ENCODE data around the gene EPB41. TPM values are rescaled to one million over a fixed set of nuclear protein-coding genes. Genes with fewer than 3 reads are reported as not detected.
"Not testable (repeated sequence)": the region's sequence is repeated elsewhere in the genome, so short reads cannot be mapped to it uniquely, and the experiment has no call there.

EPB41 gene
- total RNA-seq, 1 donor from 2014 or later, result 37.6 TPM

DNA sequence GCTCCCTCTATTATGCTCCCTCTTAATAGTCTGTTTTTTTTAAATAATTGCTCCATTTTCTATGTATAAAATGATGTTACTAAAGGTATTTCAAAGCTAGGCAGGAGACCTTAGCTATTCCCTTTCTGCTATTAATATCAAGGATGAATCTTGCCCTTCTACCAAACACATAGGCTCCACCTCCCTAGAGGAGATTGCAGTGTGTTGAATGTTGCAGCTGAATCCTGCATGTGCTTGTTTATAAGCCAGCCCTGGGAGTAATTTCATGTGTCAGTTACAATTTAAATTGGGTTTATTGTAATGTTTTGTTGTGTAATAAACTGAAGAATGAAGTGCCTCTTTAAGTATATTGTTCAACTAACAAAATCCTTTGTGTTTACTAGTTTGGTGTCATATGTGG lies 143.3 kb downstream of the EPB41 start:
- H3K4me1 ChIP-seq (ENCODE audit: control insufficient read depth in 3 of 3, insufficient read depth in 3 of 3, low read length in 3 of 3), result no peaks in the 10 kb centered on the region
- no peak overlapping the region for H3K4me3 ChIP-seq (ENCODE audit: low read length in 3 of 3)
- no peak overlapping the region for H3K27ac ChIP-seq (ENCODE audit: low read depth, low read length)
- no peaks in the 10 kb centered on the region for H3K9me3 ChIP-seq (ENCODE audit: control insufficient read depth in 3 of 3, low read length in 3 of 3)
- H3K27me3 ChIP-seq (ENCODE audit: control insufficient read depth in 3 of 3, insufficient read depth in 3 of 3, low read length in 3 of 3), result no peaks in the 10 kb centered on the region
- H3K9ac ChIP-seq (ENCODE audit: low read depth in 1 of 3, low read length in 3 of 3), result no peak overlapping the region
- peaks cover 0 to 5% (median 0%) of the 10 kb centered on the region in 3 donors for H3K36me3 ChIP-seq (ENCODE audit: control insufficient read depth in 3 of 3, insufficient read depth in 3 of 3, low read length in 3 of 3)

DNA sequence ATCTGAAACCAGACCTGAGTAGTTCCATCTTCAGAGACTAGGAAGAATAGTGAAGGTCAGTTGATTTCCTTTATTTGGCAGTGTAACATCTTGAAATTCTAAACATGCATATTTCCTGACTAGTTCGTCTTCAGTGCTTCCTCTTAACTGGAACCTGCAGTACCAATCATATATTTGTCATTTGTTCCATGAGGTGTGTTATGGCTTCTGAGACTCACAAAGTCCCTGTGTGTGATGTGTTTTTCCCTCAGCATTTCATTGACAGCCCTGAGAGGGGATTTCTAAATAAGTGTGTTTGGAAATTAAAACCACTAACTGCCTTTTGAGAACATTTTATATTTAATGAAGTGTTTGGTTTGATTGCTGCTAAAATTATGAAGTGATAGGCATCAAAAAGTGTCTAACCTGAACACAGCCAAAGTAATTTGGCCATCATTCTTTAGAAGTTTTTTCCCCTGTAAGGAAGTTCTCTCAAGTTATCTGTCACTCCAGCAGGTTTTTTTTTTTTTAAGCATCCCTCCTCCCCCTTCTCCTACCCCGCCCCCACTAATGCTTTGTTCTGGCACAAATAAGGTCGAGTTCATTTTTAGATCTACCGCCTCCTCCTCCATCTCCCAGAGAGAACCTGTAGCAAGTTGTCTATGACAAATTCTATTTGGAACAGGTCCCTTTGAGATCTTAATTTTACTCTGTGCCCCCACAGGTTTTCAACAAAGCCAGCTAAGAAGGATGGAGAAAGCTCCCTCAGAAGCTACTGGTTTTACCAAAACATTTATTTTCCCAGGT lies 148.0 kb downstream of the EPB41 start:
- Histone ChIP-seq H3K4me1 (ENCODE audit: control insufficient read depth in 3 of 3, insufficient read depth in 3 of 3, low read length in 3 of 3) (no peaks in the 10 kb centered on the region), H3K27me3 (ENCODE audit: control insufficient read depth in 3 of 3, insufficient read depth in 3 of 3, low read length in 3 of 3) (no peaks in the 10 kb centered on the region), H3K36me3 (ENCODE audit: control insufficient read depth in 3 of 3, insufficient read depth in 3 of 3, low read length in 3 of 3) (peaks cover 2 to 7% (median 3%) of the 10 kb centered on the region in 3 donors), H3K4me3 (ENCODE audit: low read length in 3 of 3) (no peak overlapping the region), H3K9me3 (ENCODE audit: control insufficient read depth in 3 of 3, low read length in 3 of 3) (no peaks in the 10 kb centered on the region), H3K27ac (ENCODE audit: low read depth, low read length) (no peak overlapping the region), H3K9ac (ENCODE audit: low read depth in 1 of 3, low read length in 3 of 3) (no peak overlapping the region)

DNA sequence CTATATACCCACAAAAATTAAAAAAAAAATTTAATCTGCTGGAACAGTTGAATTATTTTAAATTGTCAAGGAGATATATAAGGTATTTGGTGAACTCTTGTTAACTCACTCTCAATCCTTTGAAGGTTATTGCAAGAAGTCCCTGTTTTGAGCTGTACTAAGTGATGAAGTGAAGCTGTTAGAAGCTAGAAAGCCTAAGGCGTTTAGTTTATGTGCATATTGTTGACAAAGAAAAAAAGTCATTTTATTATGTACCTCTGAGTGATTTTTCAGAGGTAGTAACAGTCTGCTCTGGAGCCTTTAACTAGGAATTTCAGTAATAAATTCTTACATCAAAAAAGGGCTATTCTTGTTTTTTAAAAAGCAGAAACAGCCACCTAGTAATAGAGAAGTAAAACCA lies 149.7 kb downstream of the EPB41 start:
- H3K36me3 ChIP-seq (ENCODE audit: control insufficient read depth in 3 of 3, insufficient read depth in 3 of 3, low read length in 3 of 3), result peaks cover 2 to 7% (median 3%) of the 10 kb centered on the region in 3 donors
- H3K27ac ChIP-seq (ENCODE audit: low read depth, low read length), result no peak overlapping the region
- no peak overlapping the region for H3K9ac ChIP-seq (ENCODE audit: low read depth in 1 of 3, low read length in 3 of 3)
- no peaks in the 10 kb centered on the region for H3K9me3 ChIP-seq (ENCODE audit: control insufficient read depth in 3 of 3, low read length in 3 of 3)
- no peaks in the 10 kb centered on the region for H3K27me3 ChIP-seq (ENCODE audit: control insufficient read depth in 3 of 3, insufficient read depth in 3 of 3, low read length in 3 of 3)
- H3K4me3 ChIP-seq (ENCODE audit: low read length in 3 of 3), result no peak overlapping the region
- no peaks in the 10 kb centered on the region for H3K4me1 ChIP-seq (ENCODE audit: control insufficient read depth in 3 of 3, insufficient read depth in 3 of 3, low read length in 3 of 3)

DNA sequence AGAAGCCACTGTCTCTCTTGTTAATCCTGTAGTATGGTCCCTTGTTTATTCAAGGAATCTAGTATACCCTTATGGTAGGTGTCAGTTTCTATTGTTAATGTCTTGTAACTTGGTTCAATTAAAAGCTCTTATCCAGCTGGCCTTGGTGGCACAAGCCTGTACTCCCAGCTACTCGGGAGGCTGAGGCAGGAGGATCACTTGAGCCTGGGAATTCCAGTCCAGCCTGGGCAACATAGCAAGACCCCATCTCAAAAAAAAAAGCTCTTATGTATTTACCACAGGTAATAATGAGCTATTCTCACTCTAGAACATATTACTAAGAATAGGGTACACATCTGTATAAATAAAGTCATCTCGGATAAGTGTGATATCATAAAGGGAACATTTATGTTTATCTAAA lies 162.8 kb downstream of the EPB41 start:
- Histone ChIP-seq H3K27me3 (ENCODE audit: control insufficient read depth in 3 of 3, insufficient read depth in 3 of 3, low read length in 3 of 3) (no peaks in the 10 kb centered on the region), H3K36me3 (ENCODE audit: control insufficient read depth in 3 of 3, insufficient read depth in 3 of 3, low read length in 3 of 3) (no peaks in the 10 kb centered on the region), H3K4me3 (ENCODE audit: low read length in 3 of 3) (no peak overlapping the region), H3K9ac (ENCODE audit: low read depth in 1 of 3, low read length in 3 of 3) (no peak overlapping the region), H3K27ac (ENCODE audit: low read depth, low read length) (no peak overlapping the region), H3K4me1 (ENCODE audit: control insufficient read depth in 3 of 3, insufficient read depth in 3 of 3, low read length in 3 of 3) (no peaks in the 10 kb centered on the region), H3K9me3 (ENCODE audit: control insufficient read depth in 3 of 3, low read length in 3 of 3) (no peaks in the 10 kb centered on the region)

DNA sequence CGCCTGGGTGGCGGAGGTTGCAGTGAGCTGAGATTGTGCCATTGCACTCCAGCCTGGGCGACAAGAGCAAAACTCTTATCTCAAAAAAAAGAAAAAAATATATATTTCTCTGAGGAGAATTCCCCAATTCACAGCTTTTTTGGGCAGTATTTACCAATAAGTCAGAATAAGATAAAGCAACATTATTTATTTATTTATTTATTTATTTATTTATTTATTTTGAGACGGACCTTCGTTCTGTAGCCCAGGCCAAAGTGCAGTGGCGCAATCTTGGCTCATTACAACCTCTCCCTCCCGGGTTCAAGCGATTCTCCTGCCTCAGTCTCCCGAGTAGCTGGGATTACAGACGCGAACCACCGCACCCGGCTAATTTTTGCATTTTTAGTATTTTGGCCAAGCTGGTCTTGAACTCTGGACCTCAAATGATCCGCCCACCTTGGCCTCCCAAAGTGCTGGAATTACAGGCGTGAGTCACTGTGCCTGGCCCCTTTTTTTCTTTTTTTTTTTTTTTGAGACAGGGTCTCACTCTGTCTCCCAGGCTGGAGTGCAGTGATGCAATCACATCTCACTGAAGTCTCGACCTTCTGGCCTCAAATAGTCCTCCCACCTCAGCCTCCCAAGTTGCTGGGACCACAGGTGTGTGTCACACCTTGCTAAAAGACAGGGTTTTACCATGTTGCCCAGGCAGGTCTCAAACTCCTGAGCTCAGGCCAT lies 165.7 kb downstream of the EPB41 start:
- H3K27ac ChIP-seq (ENCODE audit: low read depth, low read length); H3K4me1 ChIP-seq (ENCODE audit: control insufficient read depth in 3 of 3, insufficient read depth in 3 of 3, low read length in 3 of 3); H3K4me3 ChIP-seq (ENCODE audit: low read length in 3 of 3); H3K9ac ChIP-seq (ENCODE audit: low read depth in 1 of 3, low read length in 3 of 3); H3K9me3 ChIP-seq (ENCODE audit: control insufficient read depth in 3 of 3, low read length in 3 of 3); H3K36me3 ChIP-seq (ENCODE audit: control insufficient read depth in 3 of 3, insufficient read depth in 3 of 3, low read length in 3 of 3); H3K27me3 ChIP-seq (ENCODE audit: control insufficient read depth in 3 of 3, insufficient read depth in 3 of 3, low read length in 3 of 3): not testable (repeated sequence)

DNA sequence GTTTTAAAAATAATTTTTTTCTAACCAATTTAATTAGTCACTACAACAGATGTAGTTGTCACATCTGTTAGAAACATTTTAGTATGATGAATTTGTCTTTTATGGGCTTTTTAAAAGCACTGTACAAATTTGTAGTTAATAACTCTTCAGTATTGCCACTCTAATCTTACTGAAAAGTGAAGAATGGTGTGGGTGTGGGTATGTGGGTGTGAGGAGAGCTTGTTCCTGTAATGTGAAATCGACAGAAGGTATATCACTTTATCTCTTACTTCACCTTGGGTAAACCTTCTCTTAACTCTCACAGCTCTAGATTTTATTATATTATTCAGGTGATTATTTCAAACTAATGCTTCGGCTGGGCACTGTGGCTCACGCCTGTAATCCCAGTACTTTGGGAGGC lies 166.8 kb downstream of the EPB41 start:
- Histone ChIP-seq H3K4me3 (ENCODE audit: low read length in 3 of 3) (no peak overlapping the region), H3K9ac (ENCODE audit: low read depth in 1 of 3, low read length in 3 of 3) (no peak overlapping the region), H3K9me3 (ENCODE audit: control insufficient read depth in 3 of 3, low read length in 3 of 3) (no peaks in the 10 kb centered on the region), H3K36me3 (ENCODE audit: control insufficient read depth in 3 of 3, insufficient read depth in 3 of 3, low read length in 3 of 3) (no peaks in the 10 kb centered on the region), H3K27me3 (ENCODE audit: control insufficient read depth in 3 of 3, insufficient read depth in 3 of 3, low read length in 3 of 3) (no peaks in the 10 kb centered on the region), H3K4me1 (ENCODE audit: control insufficient read depth in 3 of 3, insufficient read depth in 3 of 3, low read length in 3 of 3) (no peaks in the 10 kb centered on the region), H3K27ac (ENCODE audit: low read depth, low read length) (no peak overlapping the region)

DNA sequence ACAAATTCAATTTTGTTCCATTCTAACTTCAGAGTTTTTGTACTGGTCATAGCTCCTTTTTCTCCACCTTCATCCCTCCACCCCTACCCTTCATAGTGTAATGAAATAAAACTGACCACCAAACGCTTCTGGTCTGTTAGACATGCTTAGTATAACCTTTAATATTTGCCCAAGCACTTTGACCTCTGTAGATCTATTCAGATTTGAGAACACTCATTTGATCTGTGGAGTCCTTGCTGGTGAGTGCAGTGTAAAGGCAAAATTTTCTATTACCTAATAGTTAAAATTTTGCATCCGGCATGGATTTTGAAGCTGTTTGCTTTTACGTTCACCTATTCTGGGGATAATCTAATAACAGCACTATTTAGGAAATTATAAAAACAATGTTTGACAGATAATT lies 168.2 kb downstream of the EPB41 start:
- Histone ChIP-seq H3K4me3 (ENCODE audit: low read length in 3 of 3) (no peak overlapping the region), H3K27ac (ENCODE audit: low read depth, low read length) (no peak overlapping the region)

DNA sequence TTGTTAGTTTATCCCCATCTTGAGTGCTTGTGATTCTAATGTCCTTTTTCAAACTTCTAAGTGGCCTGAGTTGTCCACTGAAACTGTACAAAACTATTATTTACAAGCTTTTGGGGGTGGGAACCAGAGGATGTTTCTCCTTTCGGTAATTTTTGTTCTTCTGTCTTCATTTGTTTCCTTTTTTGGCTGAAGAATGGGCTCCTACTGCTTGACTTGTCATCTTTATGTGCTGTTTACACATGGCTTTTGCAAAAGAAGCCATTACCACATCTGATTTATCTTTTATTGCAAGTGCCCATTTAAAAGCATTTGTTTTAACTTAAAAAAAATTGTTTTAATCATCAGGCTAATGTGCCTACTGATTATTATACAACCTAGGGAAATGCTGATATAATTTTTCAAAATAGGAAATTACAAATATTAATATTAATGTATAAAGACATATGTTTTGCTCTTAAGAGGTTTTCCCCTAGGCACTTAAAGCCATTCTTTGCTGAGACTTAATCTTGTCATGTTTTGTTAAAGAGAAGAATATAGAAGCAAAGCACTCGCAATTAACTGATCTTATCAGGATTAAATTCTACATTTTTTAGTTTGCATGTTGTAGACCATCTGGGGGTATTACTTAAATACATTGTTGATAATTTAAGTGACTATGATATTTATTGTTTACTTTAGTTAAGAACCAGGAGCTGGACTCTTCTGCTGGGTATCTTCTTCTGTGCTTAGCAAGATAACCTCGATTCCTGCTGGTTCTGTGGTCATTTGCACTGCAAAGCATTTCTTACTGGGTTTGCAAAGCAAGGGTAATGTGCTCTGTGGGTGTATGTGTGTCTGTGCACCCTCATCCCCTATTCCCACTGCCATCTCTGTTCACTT lies 169.2 kb downstream of the EPB41 start:
- H3K36me3 ChIP-seq (ENCODE audit: control insufficient read depth in 3 of 3, insufficient read depth in 3 of 3, low read length in 3 of 3), result no peaks in the 10 kb centered on the region
- no peak overlapping the region for H3K4me3 ChIP-seq (ENCODE audit: low read length in 3 of 3)
- H3K9me3 ChIP-seq (ENCODE audit: control insufficient read depth in 3 of 3, low read length in 3 of 3), result no peaks in the 10 kb centered on the region
- H3K27ac ChIP-seq (ENCODE audit: low read depth, low read length), result no peak overlapping the region
- no peaks in the 10 kb centered on the region for H3K4me1 ChIP-seq (ENCODE audit: control insufficient read depth in 3 of 3, insufficient read depth in 3 of 3, low read length in 3 of 3)
- no peaks in the 10 kb centered on the region for H3K27me3 ChIP-seq (ENCODE audit: control insufficient read depth in 3 of 3, insufficient read depth in 3 of 3, low read length in 3 of 3)
- no peak overlapping the region for H3K9ac ChIP-seq (ENCODE audit: low read depth in 1 of 3, low read length in 3 of 3)

More for the DNA sequence above, 168.2 kb downstream of the EPB41 start:
- Histone ChIP-seq H3K27me3 (ENCODE audit: control insufficient read depth in 3 of 3, insufficient read depth in 3 of 3, low read length in 3 of 3) (no peaks in the 10 kb centered on the region), H3K9me3 (ENCODE audit: control insufficient read depth in 3 of 3, low read length in 3 of 3) (no peaks in the 10 kb centered on the region), H3K36me3 (ENCODE audit: control insufficient read depth in 3 of 3, insufficient read depth in 3 of 3, low read length in 3 of 3) (no peaks in the 10 kb centered on the region), H3K9ac (ENCODE audit: low read depth in 1 of 3, low read length in 3 of 3) (no peak overlapping the region), H3K4me1 (ENCODE audit: control insufficient read depth in 3 of 3, insufficient read depth in 3 of 3, low read length in 3 of 3) (no peaks in the 10 kb centered on the region)

DNA sequence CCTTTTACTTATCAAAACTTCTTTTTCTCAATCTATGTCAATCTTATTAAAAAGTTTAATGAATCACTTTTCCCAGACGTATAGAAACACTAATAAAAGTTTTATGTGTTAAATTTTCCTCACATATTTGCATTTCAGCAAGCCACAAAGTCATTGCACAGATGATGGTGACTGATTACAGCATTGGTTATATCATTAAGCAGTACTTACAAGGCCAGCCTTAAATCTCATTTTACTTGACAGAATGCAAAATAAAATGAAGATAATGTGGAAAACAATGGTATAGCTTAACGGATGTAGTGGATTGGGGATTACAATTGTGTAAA lies 169.8 kb downstream of the EPB41 start:
- Histone ChIP-seq H3K27ac (ENCODE audit: low read depth, low read length) (no peak overlapping the region), H3K9me3 (ENCODE audit: control insufficient read depth in 3 of 3, low read length in 3 of 3) (no peaks in the 10 kb centered on the region), H3K27me3 (ENCODE audit: control insufficient read depth in 3 of 3, insufficient read depth in 3 of 3, low read length in 3 of 3) (no peaks in the 10 kb centered on the region), H3K36me3 (ENCODE audit: control insufficient read depth in 3 of 3, insufficient read depth in 3 of 3, low read length in 3 of 3) (no peaks in the 10 kb centered on the region), H3K9ac (ENCODE audit: low read depth in 1 of 3, low read length in 3 of 3) (no peak overlapping the region), H3K4me3 (ENCODE audit: low read length in 3 of 3) (no peak overlapping the region), H3K4me1 (ENCODE audit: control insufficient read depth in 3 of 3, insufficient read depth in 3 of 3, low read length in 3 of 3) (no peaks in the 10 kb centered on the region)

Data from skeletal muscle tissue (tissue), 4 donors.